Upper lobe of right lung (tissue), 1 donor: ENCODE data around the gene LRRC1. TPM values are rescaled to one million over a fixed set of nuclear protein-coding genes. Genes with fewer than 3 reads are reported as not detected.

Experiments used
- ATAC-seq: fragments of 200-7000 bp; cut with Tn5 transposase; one replicate; pipeline ENCODE4 v1.9.1; 2020; ENCODE audit warnings: mild to moderate bottlenecking, moderate library complexity
- DNase-seq: peaks from one replicate; pipeline ENCODE4 v3.0.0-alpha.2; 2020
- H3K27ac ChIP-seq: fragments of 200-600 bp; one replicate; pipeline ENCODE4 v1.8.0; 2022
- H3K27me3 ChIP-seq: fragments of 200-600 bp; one replicate; pipeline ENCODE4 v1.8.0; 2022; ENCODE audit warnings: mild to moderate bottlenecking
- H3K36me3 ChIP-seq: fragments of 200-600 bp; one replicate; pipeline ENCODE4 v1.8.0; 2022
- H3K4me1 ChIP-seq: fragments of 200-600 bp; one replicate; pipeline ENCODE4 v1.8.0; 2022
- H3K4me3 ChIP-seq: fragments of 200-600 bp; one replicate; pipeline ENCODE4 v1.8.0; 2022; ENCODE audit warnings: mild to moderate bottlenecking
- H3K9me3 ChIP-seq: fragments of 200-600 bp; one replicate; pipeline ENCODE4 v1.8.0; 2022
- intact Hi-C: fragments of 100-400 bp; cut with DNase I; formaldehyde crosslinking; loops from one replicate; pipeline ENCODE4 v1.11.0; 2022
- long read RNA-seq: library from polyadenylated mRNA; unstranded; transcript quantifications from one replicate; pipeline ENCODE4 v2.0.0, GENCODE V29; 2021
- total RNA-seq: library from RNA; stranded (reverse); fragmentation: NEBNext Ultra II Directional; extraction: Animal tissue kit (Norgen Biotek cat#: 25700); gene quantifications from one replicate; pipeline ENCODE4 v1.2.1, GENCODE V29; 2021
- TF ChIP-seq, protein P1 (sequence below): fragments of 200-600 bp; IDR thresholded peaks from one replicate; pipeline ENCODE4 v1.8.0; 2022; ENCODE audit warnings: antibody characterized with exemption
- donor health status: DM: no; HTN: yes; CAD: no; lungs with severe emphysema.

LRRC1 gene
- total RNA-seq: 22.3 TPM
- long read RNA-seq, transcript LRRC1-202 (14 exons, 3,180 nt): major isoform, 64 of 85 reads
- long read RNA-seq, partial matches to known transcripts: 8 of 85 reads
- long read RNA-seq, other reads (novel, unspliced or antisense): 10 of 85 reads

DNA sequence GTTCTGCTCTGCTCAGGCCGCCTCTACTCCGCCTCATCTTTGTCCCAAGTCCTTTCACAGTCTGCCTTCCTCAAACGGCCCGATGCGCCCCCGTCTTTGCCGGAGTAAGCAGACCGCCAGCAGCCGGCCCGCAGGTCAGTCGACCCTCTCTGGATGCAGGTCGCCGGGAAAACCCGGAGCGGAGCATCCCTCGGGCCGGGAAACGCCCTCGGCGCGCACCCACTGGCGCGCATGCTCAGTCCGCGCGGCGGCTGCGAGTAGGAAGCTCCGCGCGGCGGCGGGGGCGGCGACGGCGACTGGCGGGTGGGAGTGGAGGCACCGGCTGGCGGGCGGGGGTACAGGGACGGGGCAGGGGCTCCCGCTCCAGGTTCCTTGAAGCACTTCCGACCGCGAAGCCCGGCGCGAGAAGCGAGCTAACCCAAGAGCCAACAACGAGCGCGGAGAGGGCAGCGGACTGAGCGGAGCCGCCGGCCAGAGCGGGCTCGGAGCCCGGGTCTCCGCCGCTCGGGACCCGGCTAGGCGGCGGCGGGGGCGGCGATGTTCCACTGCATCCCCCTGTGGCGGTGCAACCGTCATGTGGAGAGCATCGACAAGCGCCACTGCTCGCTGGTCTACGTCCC, at the start of gene LRRC1:
LRRC1 (plus strand) TSS at position 286 of the 620 bp plus-strand sequence; CDS start at position 538, 252 bp downstream.
- intact Hi-C loops: no loop called here
- Histone ChIP-seq H3K36me3 (no peaks in the 10 kb centered on the region), H3K27ac (peak within 1 kb of the TSS; percentile 72), H3K4me1 (peaks cover 11% of the 10 kb centered on the region), H3K9me3 (no peaks in the 10 kb centered on the region), H3K27me3 (no peaks in the 10 kb centered on the region), H3K4me3 (peak within 1 kb of the TSS; percentile 84)
- DNase-seq (peak; percentile 95), ATAC-seq (peak; percentile 92)
- TF ChIP-seq, protein P1, sequence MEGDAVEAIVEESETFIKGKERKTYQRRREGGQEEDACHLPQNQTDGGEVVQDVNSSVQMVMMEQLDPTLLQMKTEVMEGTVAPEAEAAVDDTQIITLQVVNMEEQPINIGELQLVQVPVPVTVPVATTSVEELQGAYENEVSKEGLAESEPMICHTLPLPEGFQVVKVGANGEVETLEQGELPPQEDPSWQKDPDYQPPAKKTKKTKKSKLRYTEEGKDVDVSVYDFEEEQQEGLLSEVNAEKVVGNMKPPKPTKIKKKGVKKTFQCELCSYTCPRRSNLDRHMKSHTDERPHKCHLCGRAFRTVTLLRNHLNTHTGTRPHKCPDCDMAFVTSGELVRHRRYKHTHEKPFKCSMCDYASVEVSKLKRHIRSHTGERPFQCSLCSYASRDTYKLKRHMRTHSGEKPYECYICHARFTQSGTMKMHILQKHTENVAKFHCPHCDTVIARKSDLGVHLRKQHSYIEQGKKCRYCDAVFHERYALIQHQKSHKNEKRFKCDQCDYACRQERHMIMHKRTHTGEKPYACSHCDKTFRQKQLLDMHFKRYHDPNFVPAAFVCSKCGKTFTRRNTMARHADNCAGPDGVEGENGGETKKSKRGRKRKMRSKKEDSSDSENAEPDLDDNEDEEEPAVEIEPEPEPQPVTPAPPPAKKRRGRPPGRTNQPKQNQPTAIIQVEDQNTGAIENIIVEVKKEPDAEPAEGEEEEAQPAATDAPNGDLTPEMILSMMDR: no peak

DNA sequence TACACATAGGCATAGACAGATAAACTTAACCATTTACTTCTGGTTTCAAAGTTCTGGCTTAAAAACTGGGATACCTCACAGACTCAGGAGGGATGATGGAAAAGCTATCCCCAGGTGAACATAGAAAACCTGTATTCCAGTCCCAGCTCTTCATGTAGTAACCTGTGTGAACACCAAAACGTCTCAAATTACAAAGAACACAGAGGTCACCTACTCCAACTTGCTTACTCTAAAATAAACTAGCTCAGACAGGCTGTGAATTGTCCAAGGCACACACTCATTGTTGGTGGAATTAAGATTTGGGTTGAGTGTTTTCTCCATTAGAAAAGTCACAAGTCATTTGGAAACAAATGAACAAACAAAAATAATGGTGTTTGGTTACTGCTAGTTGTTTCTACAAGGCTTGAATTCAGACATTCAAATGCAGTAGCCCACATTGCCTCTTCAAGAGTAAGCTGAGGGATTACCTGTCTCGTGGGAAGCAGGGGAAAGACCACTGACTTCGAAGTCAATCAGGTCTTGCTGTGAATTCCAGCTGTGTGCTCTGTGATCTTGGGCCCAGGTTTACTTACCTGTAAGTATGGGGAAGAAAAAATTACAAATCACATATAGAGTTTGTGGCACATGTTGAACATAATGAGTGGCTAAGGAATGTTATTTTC, 48.2 kb upstream of the LRRC1 start:
- Histone ChIP-seq H3K4me3 (no peak overlapping the region), H3K27ac (no peak overlapping the region), H3K9me3 (no peaks in the 10 kb centered on the region), H3K4me1 (no peaks in the 10 kb centered on the region), H3K36me3 (no peaks in the 10 kb centered on the region), H3K27me3 (no peaks in the 10 kb centered on the region)
- DNase-seq (no peak), ATAC-seq (no peak)
- TF ChIP-seq, protein P1: no peak
- intact Hi-C loops: no loop called here

DNA sequence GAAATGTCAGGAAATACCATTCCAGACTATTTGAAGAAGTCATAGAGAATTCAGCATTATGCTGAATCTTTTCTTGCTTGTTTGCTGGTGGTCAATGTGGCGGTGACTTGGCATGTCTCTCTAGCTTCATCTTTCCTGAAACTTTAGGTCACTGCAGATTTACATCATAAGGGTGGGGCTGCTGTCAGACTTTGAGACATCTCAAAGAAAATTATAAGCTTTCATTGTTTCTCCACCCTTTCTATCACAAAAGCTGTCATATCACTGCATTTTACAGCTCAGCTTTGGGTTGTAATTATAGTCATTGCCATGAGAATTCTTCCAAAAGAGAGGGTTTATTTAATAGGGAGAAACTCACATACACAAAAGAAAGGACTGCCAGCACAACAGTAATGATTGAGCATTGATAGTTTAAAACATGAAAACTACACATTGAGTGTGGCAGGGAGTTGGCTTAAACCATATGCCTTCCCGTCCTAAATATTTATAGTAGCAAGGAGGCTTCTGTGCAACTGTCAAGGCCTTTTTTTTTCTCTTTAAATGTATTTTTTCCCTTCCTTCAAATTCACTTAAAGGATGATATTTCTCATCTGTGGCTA, 44.7 kb upstream of the LRRC1 start:
- Histone ChIP-seq H3K4me3 (no peak overlapping the region), H3K36me3 (no peaks in the 10 kb centered on the region), H3K27me3 (no peaks in the 10 kb centered on the region), H3K4me1 (no peaks in the 10 kb centered on the region), H3K27ac (no peak overlapping the region), H3K9me3 (no peaks in the 10 kb centered on the region)
- no peak for ATAC-seq
- intact Hi-C loops: no loop called here
- no peak for DNase-seq
- TF ChIP-seq, protein P1: no peak

DNA sequence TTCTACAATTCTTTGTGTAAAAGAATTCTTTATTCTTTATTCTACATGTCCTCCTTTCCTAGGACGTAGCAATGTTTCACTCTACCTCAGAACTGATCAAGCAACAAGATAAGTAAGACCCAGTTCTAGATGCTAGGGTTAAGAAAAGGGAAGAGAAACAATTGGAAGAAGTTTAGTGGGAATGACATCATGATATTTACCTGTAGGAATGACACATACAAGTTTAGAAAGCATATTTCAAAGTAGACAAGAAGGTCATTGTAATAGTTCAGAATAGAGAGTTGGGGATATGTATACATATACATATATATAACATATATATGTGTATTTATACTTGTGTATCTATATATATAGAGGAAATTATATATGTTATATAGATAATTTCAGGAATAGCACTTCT, 43.4 kb upstream of the LRRC1 start:
- intact Hi-C loops: no loop called here
- no peaks in the 10 kb centered on the region for H3K9me3 ChIP-seq
- TF ChIP-seq, protein P1: no peak
- ATAC-seq: no peak
- H3K36me3 ChIP-seq: no peaks in the 10 kb centered on the region
- H3K27me3 ChIP-seq: no peaks in the 10 kb centered on the region
- H3K27ac ChIP-seq: no peak overlapping the region
- H3K4me3 ChIP-seq: no peak overlapping the region
- no peaks in the 10 kb centered on the region for H3K4me1 ChIP-seq
- no peak for DNase-seq

DNA sequence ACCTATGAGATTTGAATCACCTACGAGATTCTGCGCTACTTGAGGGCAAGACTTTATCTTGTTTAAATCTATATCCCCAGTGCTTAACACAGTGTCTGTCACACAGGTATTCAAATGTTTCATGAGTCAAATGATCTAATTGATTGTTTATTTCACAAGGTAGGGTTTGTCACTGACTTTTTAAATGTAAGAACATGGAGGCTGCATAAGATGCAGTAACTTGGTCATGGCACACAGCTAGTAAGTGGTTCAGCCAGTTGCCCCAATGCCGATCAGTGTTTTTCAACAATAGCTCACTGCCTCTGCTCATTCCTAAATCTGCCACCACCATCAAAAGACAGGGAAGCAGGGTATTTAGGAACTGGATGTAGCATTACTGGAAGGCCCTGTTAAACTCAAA, 42.4 kb upstream of the LRRC1 start:
- Histone ChIP-seq H3K36me3 (no peaks in the 10 kb centered on the region), H3K4me3 (no peak overlapping the region), H3K9me3 (no peaks in the 10 kb centered on the region), H3K27ac (no peak overlapping the region), H3K27me3 (no peaks in the 10 kb centered on the region), H3K4me1 (no peaks in the 10 kb centered on the region)
- TF ChIP-seq, protein P1: no peak
- intact Hi-C loops: no loop called here
- DNase-seq (no peak), ATAC-seq (no peak)
